ENCODE results near the gene EEIG2. TPM values are rescaled to one million over a fixed set of nuclear protein-coding genes. Genes with fewer than 3 reads are reported as not detected.

EEIG2 gene
- total and polyA plus RNA-seq, 2 of the 13 experiments (the other 11 are each of a cell fraction or from before 2014, with no cell fraction given): 0.90 to 3.2 TPM

DNA sequence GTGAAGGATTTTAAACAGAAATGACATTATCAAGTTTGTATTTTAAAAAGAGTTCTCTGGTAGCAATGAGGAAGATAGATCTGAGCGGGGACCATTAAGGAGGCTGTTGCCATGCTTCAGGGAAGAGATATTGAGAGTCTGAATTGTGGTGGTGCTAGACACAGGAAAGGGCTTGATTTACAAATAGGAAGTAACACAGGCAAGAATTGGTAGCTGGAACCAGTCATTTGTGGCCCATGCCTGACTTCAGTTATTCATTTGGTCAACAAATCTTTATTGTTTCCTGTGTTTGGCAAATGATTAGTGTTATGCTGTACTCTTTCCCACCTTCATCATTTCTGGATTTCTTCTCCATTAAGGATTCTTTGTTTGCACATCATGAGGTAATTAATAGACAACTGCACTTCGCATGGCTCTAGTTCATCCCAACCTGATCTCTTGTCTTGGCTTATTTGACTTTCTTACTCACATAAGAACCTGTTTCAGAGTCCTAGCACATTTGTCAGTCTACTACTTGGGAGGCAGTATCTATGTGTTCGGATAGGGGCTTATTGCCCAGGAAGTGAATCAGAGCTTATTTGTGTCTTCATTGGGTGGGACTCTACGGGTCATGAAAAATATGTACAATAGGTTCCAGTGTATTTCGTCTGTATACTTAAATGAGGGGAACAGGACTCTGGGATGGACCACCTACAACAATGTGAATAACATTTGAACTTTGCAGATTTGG is 32.3 kb downstream of the EEIG2 start:
- ChIA-PET CTCF (ENCODE audit: low intra/inter-chr PET ratio, low total read pairs) (no interaction called here), POLR2A (no interaction called here)
- TF ChIP-seq ZNF605 (CRISPR knock-in tag; IDR thresholded peaks at IDR 0.05) (no peak), ZNF432 (CRISPR knock-in tag; IDR thresholded peaks at IDR 0.05; ENCODE audit: borderline replicate concordance) (no peak)
- TF ChIP-seq, protein P1, sequence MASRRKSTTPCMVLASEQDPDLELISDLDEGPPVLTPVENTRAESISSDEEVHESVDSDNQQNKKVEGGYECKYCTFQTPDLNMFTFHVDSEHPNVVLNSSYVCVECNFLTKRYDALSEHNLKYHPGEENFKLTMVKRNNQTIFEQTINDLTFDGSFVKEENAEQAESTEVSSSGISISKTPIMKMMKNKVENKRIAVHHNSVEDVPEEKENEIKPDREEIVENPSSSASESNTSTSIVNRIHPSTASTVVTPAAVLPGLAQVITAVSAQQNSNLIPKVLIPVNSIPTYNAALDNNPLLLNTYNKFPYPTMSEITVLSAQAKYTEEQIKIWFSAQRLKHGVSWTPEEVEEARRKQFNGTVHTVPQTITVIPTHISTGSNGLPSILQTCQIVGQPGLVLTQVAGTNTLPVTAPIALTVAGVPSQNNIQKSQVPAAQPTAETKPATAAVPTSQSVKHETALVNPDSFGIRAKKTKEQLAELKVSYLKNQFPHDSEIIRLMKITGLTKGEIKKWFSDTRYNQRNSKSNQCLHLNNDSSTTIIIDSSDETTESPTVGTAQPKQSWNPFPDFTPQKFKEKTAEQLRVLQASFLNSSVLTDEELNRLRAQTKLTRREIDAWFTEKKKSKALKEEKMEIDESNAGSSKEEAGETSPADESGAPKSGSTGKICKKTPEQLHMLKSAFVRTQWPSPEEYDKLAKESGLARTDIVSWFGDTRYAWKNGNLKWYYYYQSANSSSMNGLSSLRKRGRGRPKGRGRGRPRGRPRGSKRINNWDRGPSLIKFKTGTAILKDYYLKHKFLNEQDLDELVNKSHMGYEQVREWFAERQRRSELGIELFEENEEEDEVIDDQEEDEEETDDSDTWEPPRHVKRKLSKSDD (CRISPR knock-in tag; IDR thresholded peaks at IDR 0.05; ENCODE audit: low read depth): no peak
- intact Hi-C loops (cut with micrococcal nuclease; ENCODE audit: unreplicated experiment): no loop called here
- no peak overlapping the region for H2AFZ ChIP-seq (ENCODE audit: low read length)
- in situ Hi-C loops (cut with HindIII; ENCODE audit: extremely low pct_ligation_motif_present, low pct_unique_long_range_greater_than_20kb): no loop called here
- no peaks in the 10 kb centered on the region for H3K27me3 ChIP-seq (ENCODE audit: control insufficient read depth in 1 of 2, insufficient read depth in 2 of 2, low read length in 2 of 2)
- H3K9ac ChIP-seq (ENCODE audit: insufficient read depth, low read depth, low read length): no peak overlapping the region
- no TSS peak for BruUV-seq (replicated peaks)
- no peaks in the 10 kb centered on the region for H3K79me2 ChIP-seq (ENCODE audit: insufficient read depth, low read length)
- ATAC-seq (no peak), FAIRE-seq (no peak), DNase-seq (ENCODE audit: low spot score) (no peak)
- no peaks in the 10 kb centered on the region for H3K9me3 ChIP-seq (ENCODE audit: low read length)
- H3K27ac ChIP-seq (ENCODE audit: extremely low read length, insufficient read depth, low read length): no peak overlapping the region
- H3K4me2 ChIP-seq (ENCODE audit: low read depth, low read length): no peak overlapping the region
- H3K4me1 ChIP-seq (ENCODE audit: insufficient read depth, low read length): no peaks in the 10 kb centered on the region
- H3K4me3 ChIP-seq (replicated peaks in 1 of 3; ENCODE audit: insufficient read depth in 1 of 3, low read depth in 2 of 3, low read length in 3 of 3): no peak overlapping the region
- WGBS (ENCODE audit: low lambda C conversion rate): 48% methylated on average over 5 of the region's 5 CpGs
- H4K20me1 ChIP-seq (ENCODE audit: insufficient read depth, low read length): no peaks in the 10 kb centered on the region
- no peaks in the 10 kb centered on the region for H3K36me3 ChIP-seq (replicated peaks in 1 of 2; ENCODE audit: control insufficient read depth in 1 of 2, insufficient read depth in 2 of 2, low read length in 2 of 2)

DNA sequence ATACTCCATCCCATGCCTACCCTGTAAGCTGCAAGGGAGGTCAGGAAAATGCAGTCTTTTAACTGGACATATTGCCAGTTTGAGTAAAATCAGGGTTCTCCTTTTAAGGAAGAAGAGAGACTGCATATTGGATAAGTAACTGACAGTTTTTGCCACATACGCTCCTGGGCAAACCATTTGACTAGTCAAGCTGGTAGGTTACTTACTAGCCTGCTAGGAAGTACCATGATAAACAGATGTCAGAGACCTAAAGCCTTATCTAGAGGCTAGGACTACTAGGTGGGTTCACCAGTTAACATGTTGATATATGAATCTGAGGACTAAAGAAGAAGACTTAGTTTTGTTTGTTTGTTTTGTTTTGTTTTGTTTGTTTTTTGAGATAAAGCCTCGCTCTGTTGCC is 33.5 kb downstream of the EEIG2 start:
- no peaks in the 10 kb centered on the region for H3K9me3 ChIP-seq (ENCODE audit: low read length)
- no peaks in the 10 kb centered on the region for H3K4me1 ChIP-seq (ENCODE audit: insufficient read depth, low read length)
- BruUV-seq (replicated peaks): no TSS peak
- FAIRE-seq (no peak), ATAC-seq (no peak), DNase-seq (ENCODE audit: low spot score) (no peak)
- no peaks in the 10 kb centered on the region for H4K20me1 ChIP-seq (ENCODE audit: insufficient read depth, low read length)
- intact Hi-C loops (cut with micrococcal nuclease; ENCODE audit: unreplicated experiment): no loop called here
- H3K4me3 ChIP-seq (replicated peaks in 1 of 3; ENCODE audit: insufficient read depth in 1 of 3, low read depth in 2 of 3, low read length in 3 of 3): no peak overlapping the region
- POLR2A ChIA-PET: no interaction called here
- no peak overlapping the region for H3K4me2 ChIP-seq (ENCODE audit: low read depth, low read length)
- no peak overlapping the region for H3K27ac ChIP-seq (ENCODE audit: extremely low read length, insufficient read depth, low read length)
- no peak overlapping the region for H2AFZ ChIP-seq (ENCODE audit: low read length)
- CTCF ChIA-PET (ENCODE audit: low intra/inter-chr PET ratio, low total read pairs): no interaction called here
- H3K79me2 ChIP-seq (ENCODE audit: insufficient read depth, low read length): no peaks in the 10 kb centered on the region
- no peak overlapping the region for H3K9ac ChIP-seq (ENCODE audit: insufficient read depth, low read depth, low read length)
- in situ Hi-C loops (cut with HindIII; ENCODE audit: extremely low pct_ligation_motif_present, low pct_unique_long_range_greater_than_20kb): no loop called here
- WGBS (ENCODE audit: low lambda C conversion rate): 48% methylated on average over 2 of the region's 2 CpGs
- H3K36me3 ChIP-seq (replicated peaks in 1 of 2; ENCODE audit: control insufficient read depth in 1 of 2, insufficient read depth in 2 of 2, low read length in 2 of 2): no peaks in the 10 kb centered on the region
- H3K27me3 ChIP-seq (ENCODE audit: control insufficient read depth in 1 of 2, insufficient read depth in 2 of 2, low read length in 2 of 2): no peaks in the 10 kb centered on the region
- TF ChIP-seq ZNF44 (CRISPR knock-in tag; IDR thresholded peaks at IDR 0.05): no peak
- no peak for TF ChIP-seq ETV5 (CRISPR knock-in tag; IDR thresholded peaks at IDR 0.05; ENCODE audit: borderline replicate concordance)
- TF ChIP-seq GLI4 (CRISPR knock-in tag; IDR thresholded peaks at IDR 0.05; ENCODE audit: borderline replicate concordance): no peak
- no peak for TF ChIP-seq KDM1A (CRISPR knock-in tag; IDR thresholded peaks at IDR 0.05)
- TF ChIP-seq, protein P2, sequence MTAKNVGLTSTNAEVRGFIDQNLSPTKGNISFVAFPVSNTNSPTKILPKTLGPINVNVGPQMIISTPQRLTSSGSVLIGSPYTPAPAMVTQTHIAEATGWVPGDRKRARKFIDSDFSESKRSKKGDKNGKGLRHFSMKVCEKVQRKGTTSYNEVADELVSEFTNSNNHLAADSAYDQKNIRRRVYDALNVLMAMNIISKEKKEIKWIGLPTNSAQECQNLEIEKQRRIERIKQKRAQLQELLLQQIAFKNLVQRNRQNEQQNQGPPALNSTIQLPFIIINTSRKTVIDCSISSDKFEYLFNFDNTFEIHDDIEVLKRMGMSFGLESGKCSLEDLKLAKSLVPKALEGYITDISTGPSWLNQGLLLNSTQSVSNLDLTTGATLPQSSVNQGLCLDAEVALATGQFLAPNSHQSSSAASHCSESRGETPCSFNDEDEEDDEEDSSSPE (CRISPR knock-in tag; IDR thresholded peaks at IDR 0.05): no peak
- no peak for TF ChIP-seq TBP (CRISPR knock-in tag; IDR thresholded peaks at IDR 0.05)
- TF ChIP-seq, protein P3, sequence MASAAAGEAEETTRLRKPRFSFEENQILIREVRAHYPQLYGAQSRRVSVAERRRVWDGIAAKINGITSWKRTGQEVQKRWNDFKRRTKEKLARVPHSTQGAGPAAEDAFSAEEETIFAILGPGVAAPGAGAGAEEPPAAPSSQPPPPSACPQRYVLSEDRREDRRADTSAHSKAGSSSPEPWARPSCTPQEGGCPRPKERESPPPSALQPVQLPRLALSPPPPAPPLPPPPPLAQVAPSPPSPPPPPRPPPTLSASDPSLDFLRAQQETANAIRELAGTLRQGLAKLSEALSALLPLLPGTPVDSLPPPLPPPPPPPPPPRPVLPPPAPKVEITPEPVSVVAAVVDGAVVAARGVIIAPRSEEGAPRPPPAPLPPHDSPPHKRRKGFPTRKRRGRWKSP (CRISPR knock-in tag; IDR thresholded peaks at IDR 0.05): no peak
- no peak for TF ChIP-seq ZNF629 (CRISPR knock-in tag; conservative IDR thresholded peaks at IDR 0.05)
- TF ChIP-seq CBX2 (IDR thresholded peaks at IDR 0.05; ENCODE audit: low read depth, low read length): no peak
- TF ChIP-seq CBX2 (CRISPR knock-in tag; IDR thresholded peaks at IDR 0.05; ENCODE audit: low read depth): no peak
- no peak for TF ChIP-seq CEBPG (CRISPR knock-in tag; IDR thresholded peaks at IDR 0.05)
- no peak for TF ChIP-seq IRF2 (CRISPR knock-in tag; IDR thresholded peaks at IDR 0.05)
